Measurements from ENCODE around the gene NEURL3. TPM values are rescaled to one million over a fixed set of nuclear protein-coding genes. Genes with fewer than 3 reads are reported as not detected.

NEURL3 gene
- total and polyA plus RNA-seq, 9 of the 15 experiments (the other 6 are each of a cell fraction or from before 2014, with no cell fraction given): not detected

DNA sequence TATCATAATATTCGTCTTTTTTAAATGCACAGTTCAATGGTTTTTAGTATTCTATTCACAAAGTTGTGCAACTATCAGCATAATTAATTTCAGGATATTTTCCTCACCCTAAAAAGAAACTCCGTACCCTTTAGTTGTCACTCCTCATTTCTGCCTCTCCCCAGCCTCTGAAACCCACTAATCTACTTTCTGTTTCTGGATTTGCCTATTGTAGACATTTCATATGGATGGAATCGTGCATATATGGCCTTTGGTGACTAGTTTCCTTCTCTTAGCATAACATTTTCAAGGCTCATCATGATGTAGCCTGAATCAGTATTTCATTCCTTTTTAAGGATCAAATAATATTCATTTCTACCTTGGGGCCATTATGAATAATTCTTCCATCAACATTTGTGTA, 18.5 kb downstream of the NEURL3 start:
- ATAC-seq (no peak), DNase-seq (ENCODE audit: extremely low read depth in 1 of 4, low spot score in 3 of 4) (no peak), FAIRE-seq (no peak)
- Histone ChIP-seq H4K20me1 (replicated peaks; ENCODE audit: control insufficient read depth, insufficient read depth, low read length) (no peaks in the 10 kb centered on the region), H3K4me2 (ENCODE audit: insufficient read depth, low read length) (no peak overlapping the region), H3K9me3 (replicated peaks; ENCODE audit: control insufficient read depth, insufficient read depth, low read depth, low read length) (no peaks in the 10 kb centered on the region), H3K27me3 (ENCODE audit: control insufficient read depth in 2 of 2, insufficient read depth in 2 of 2, low read length in 2 of 2) (peaks cover 12 to 24% of the 10 kb centered on the region in 2 experiments), H3K4me1 (replicated peaks in 1 of 2; ENCODE audit: control insufficient read depth in 2 of 2, insufficient read depth in 2 of 2, low read length in 2 of 2) (peaks cover 0 to 9% of the 10 kb centered on the region in 2 experiments; a peak in 4 of 5 replicates), H3K9me1 (ENCODE audit: control insufficient read depth, insufficient read depth, low read length) (no peaks in the 10 kb centered on the region), H3K79me2 (ENCODE audit: control insufficient read depth, insufficient read depth, low read length) (no peaks in the 10 kb centered on the region), H3K36me3 (ENCODE audit: control insufficient read depth, insufficient read depth, low read length) (no peaks in the 10 kb centered on the region), H2AFZ (ENCODE audit: low read depth, low read length) (peak overlapping the region; percentile 78), H3K27ac (ENCODE audit: extremely low read depth, low read depth, low read length) (no peak overlapping the region), H3K9ac (ENCODE audit: insufficient read depth in 1 of 2, low read depth in 2 of 2, low read length in 2 of 2) (no peak overlapping the region), H3K4me3 (no peak overlapping the region)
- TF ChIP-seq ESRRA (IDR thresholded peaks at IDR 0.05; ENCODE audit: borderline replicate concordance, low read depth) (no peak), CBX5 (IDR thresholded peaks at IDR 0.05; ENCODE audit: borderline replicate concordance, low read depth) (no peak), RBM15 (IDR thresholded peaks at IDR 0.05; ENCODE audit: insufficient read depth, low read length) (no peak), BCL6 (CRISPR knock-in tag; IDR thresholded peaks at IDR 0.05) (no peak)
- TF ChIP-seq, protein P1, sequence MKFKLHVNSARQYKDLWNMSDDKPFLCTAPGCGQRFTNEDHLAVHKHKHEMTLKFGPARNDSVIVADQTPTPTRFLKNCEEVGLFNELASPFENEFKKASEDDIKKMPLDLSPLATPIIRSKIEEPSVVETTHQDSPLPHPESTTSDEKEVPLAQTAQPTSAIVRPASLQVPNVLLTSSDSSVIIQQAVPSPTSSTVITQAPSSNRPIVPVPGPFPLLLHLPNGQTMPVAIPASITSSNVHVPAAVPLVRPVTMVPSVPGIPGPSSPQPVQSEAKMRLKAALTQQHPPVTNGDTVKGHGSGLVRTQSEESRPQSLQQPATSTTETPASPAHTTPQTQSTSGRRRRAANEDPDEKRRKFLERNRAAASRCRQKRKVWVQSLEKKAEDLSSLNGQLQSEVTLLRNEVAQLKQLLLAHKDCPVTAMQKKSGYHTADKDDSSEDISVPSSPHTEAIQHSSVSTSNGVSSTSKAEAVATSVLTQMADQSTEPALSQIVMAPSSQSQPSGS (CRISPR knock-in tag; IDR thresholded peaks at IDR 0.05): no peak
- TF ChIP-seq, protein P2, sequence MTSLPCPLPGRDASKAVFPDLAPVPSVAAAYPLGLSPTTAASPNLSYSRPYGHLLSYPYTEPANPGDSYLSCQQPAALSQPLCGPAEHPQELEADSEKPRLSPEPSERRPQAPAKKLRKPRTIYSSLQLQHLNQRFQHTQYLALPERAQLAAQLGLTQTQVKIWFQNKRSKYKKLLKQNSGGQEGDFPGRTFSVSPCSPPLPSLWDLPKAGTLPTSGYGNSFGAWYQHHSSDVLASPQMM (CRISPR knock-in tag; IDR thresholded peaks at IDR 0.05): no peak
- no TSS peak for BruUV-seq (replicated peaks)
- in situ Hi-C loops (cut with MboI): no loop called here
- intact Hi-C loops (cut with micrococcal nuclease): no loop called here
- WGBS (ENCODE audit: insufficient coverage, low coverage, missing lambda C conversion rate): 7% methylated on average over 3 of the region's 3 CpGs
- ChIA-PET CTCF (ENCODE audit: low intra/inter-chr PET ratio) (no interaction called here), POLR2A (no interaction called here)

Data from K562 (cell line).